K562 (cell line): ENCODE results near the gene DNAJB1. TPM values are rescaled to one million over a fixed set of nuclear protein-coding genes. Genes with fewer than 3 reads are reported as not detected.
A peak's percentile ranks its signal among the peaks of the same experiment; 100 is the strongest.

Source experiments
- CEBPB ChIP-seq: fragments of 450-650 bp; IDR thresholded peaks from 2 replicates; pipeline ENCODE4 v1.6.1; 2016; ENCODE audit warnings: missing genetic modification characterization, missing compliant biosample characterization
- EP300 ChIP-seq: IDR thresholded peaks from 2 replicates; pipeline ENCODE4 v1.6.1; 2012; ENCODE audit warnings: low read length, improper control_type of control experiment
- ETV1 ChIP-seq: fragments of 450-650 bp; conservative IDR thresholded peaks from 2 replicates; pipeline ENCODE4 v1.6.1; 2016; ENCODE audit warnings: missing genetic modification characterization, control low read depth, low read depth, missing compliant biosample characterization
- ETV6 ChIP-seq, 3 experiments: fragments of 150-350 bp in 1 of 3; sonication (generic) in 1 of 3; formaldehyde crosslinking in 1 of 3; IDR thresholded peaks; 2 replicates each; pipeline versions ENCODE4 v1.6.1 to v1.8.0; 2014 to 2022; ENCODE audit warnings: borderline replicate concordance in 2 of 3, low read depth in 2 of 3, antibody characterized with exemption in 1 of 3, low read length in 1 of 3, mild to moderate bottlenecking in 1 of 3, missing genetic modification reagents in 1 of 3
- EWSR1 ChIP-seq: fragments of 450-650 bp; IDR thresholded peaks from 2 replicates; pipeline ENCODE4 v1.6.1; 2018; ENCODE audit warnings: borderline replicate concordance, mild to moderate bottlenecking, low read depth, moderate library complexity; ENCODE audit not compliant: partially characterized antibody
- LEF1 ChIP-seq: fragments of 450-650 bp; IDR thresholded peaks from 2 replicates; pipeline ENCODE4 v1.6.1; 2016; ENCODE audit warnings: mild to moderate bottlenecking
- MCM7 ChIP-seq, 2 experiments: fragments of 450-650 bp; IDR thresholded peaks; 2 replicates each; pipeline ENCODE4 v1.6.1; 2016 to 2018
- NR2F6 ChIP-seq: fragments of 450-650 bp; formaldehyde crosslinking; IDR thresholded peaks from 2 replicates; pipeline ENCODE4 v1.4.0; 2020; ENCODE audit warnings: mild to moderate bottlenecking
- POLR2H ChIP-seq: IDR thresholded peaks from 2 replicates; pipeline ENCODE4 v1.6.1; 2016; ENCODE audit warnings: missing genetic modification characterization, low read depth, mild to moderate bottlenecking, control low read depth, missing compliant biosample characterization, moderate library complexity
- RBM39 ChIP-seq: fragments of 200-400 bp; formaldehyde crosslinking; optimal IDR thresholded peaks from 2 replicates; pipeline ENCODE3; 2018; ENCODE audit warnings: low read depth, low read length
- YBX1 ChIP-seq: fragments of 450-650 bp; IDR thresholded peaks from 2 replicates; pipeline ENCODE4 v1.7.1; 2016; ENCODE audit warnings: mild to moderate bottlenecking
- ZNF316 ChIP-seq: fragments of 450-650 bp; IDR thresholded peaks from 2 replicates; pipeline ENCODE4 v1.6.1; 2016
- ZNF561 ChIP-seq: fragments of 450-650 bp; formaldehyde crosslinking; conservative IDR thresholded peaks from 2 replicates; pipeline ENCODE4 v1.4.0; 2020; ENCODE audit warnings: mild to moderate bottlenecking, moderate library complexity
- ZSCAN32 ChIP-seq: fragments of 450-650 bp; formaldehyde crosslinking; IDR thresholded peaks from 2 replicates; pipeline ENCODE4 v1.4.0; 2020; ENCODE audit warnings: mild to moderate bottlenecking, moderate library complexity
- polyA plus RNA-seq, 8 experiments: library from polyadenylated mRNA; depleted of rRNA in 4 of 8; stranded (reverse) in 5 of 8; unstranded in 3 of 8; fragments of >200 nt; fragmentation: Nextera tagmentation in 2 of 8; fragmentation: Illumina TruSeq in 1 of 8; extraction: Ambion mirVana in 2 of 8; extraction: Trizol in 1 of 8; gene quantifications; 2 replicates each; pipeline versions ENCODE4 v1.2.1 to v1.2.3, GENCODE V29; 2011 to 2014; ENCODE audit warnings: inconsistent platforms in 1 of 8, missing spikeins in 1 of 8
- total RNA-seq, 7 experiments: library from RNA; depleted of rRNA in 6 of 7; stranded (reverse); fragments of >200 nt in 6 of 7; fragmentation: Illumina TruSeq in 2 of 7; extraction: Trizol in 2 of 7; gene quantifications; 2 replicates each; pipeline versions ENCODE4 v1.2.1 to v1.2.3, GENCODE V29; 2011 to 2021; ENCODE audit warnings: low replicate concordance in 1 of 7
- TF ChIP-seq, protein P1 (sequence below): fragments of 200-800 bp; sonication (Bioruptor generic); IDR thresholded peaks from 2 replicates; pipeline ENCODE4 v1.6.1; 2017; ENCODE audit warnings: missing genetic modification characterization, missing compliant biosample characterization
- TF ChIP-seq, protein P2 (sequence below), 2 experiments: IDR thresholded peaks in 1 of 2; conservative IDR thresholded peaks in 1 of 2; 2 replicates each; pipeline ENCODE4 v1.6.1; 2016; ENCODE audit warnings: low read depth in 2 of 2, mild to moderate bottlenecking in 1 of 2, missing compliant biosample characterization in 1 of 2, missing genetic modification characterization in 1 of 2, moderate library complexity in 1 of 2
- TF ChIP-seq, protein P3 (sequence below): fragments of 450-650 bp; IDR thresholded peaks from 2 replicates; pipeline ENCODE4 v1.6.1; 2016; ENCODE audit warnings: missing biosample characterization, missing genetic modification characterization
- TF ChIP-seq, protein P4 (sequence below), 2 experiments: fragments of 450-650 bp in 1 of 2; IDR thresholded peaks; 2 replicates each; pipeline ENCODE4 v1.6.1; 2011 to 2017; ENCODE audit warnings: low read depth in 2 of 2, antibody characterized with exemption in 1 of 2, borderline replicate concordance in 1 of 2, low read length in 1 of 2, mild to moderate bottlenecking in 1 of 2, mixed read lengths in 1 of 2; ENCODE audit not compliant: control insufficient read depth in 1 of 2
- TF ChIP-seq, protein P5 (sequence below): sonication (generic); formaldehyde crosslinking; IDR thresholded peaks from 2 replicates; pipeline ENCODE4 v1.5.0; 2020; ENCODE audit warnings: missing genetic modification reagents

The DNAJB1 gene
- total and polyA plus RNA-seq, 9 of the 15 experiments (the other 6 are each of a cell fraction or from before 2014, with no cell fraction given): 13.2 to 113 (median 62.1) TPM

DNA sequence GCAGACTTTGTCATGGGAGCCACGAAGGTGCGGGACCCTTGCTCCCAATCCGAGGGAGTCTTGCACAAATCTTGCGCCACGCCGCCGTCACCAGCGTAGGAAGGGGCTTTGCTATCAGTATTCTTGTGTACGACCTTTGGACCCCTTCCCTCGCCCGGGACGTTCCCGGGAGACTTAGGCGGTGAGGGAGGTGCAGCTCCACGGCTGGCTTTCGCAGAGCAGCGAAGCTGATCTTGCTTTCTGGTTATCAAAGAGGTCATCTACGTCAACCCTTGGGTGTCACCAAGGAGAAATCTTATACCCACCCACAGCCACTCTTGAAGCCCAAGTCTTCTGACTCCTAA is 11.8 kb upstream of the DNAJB1 start (continued):
- no peak for TF ChIP-seq POLR2H
- no peak for TF ChIP-seq ZNF316
- TF ChIP-seq, protein P1, sequence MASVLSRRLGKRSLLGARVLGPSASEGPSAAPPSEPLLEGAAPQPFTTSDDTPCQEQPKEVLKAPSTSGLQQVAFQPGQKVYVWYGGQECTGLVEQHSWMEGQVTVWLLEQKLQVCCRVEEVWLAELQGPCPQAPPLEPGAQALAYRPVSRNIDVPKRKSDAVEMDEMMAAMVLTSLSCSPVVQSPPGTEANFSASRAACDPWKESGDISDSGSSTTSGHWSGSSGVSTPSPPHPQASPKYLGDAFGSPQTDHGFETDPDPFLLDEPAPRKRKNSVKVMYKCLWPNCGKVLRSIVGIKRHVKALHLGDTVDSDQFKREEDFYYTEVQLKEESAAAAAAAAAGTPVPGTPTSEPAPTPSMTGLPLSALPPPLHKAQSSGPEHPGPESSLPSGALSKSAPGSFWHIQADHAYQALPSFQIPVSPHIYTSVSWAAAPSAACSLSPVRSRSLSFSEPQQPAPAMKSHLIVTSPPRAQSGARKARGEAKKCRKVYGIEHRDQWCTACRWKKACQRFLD (CRISPR knock-in tag): no peak
- no peak for TF ChIP-seq RBM39
- TF ChIP-seq YBX1: no peak
- TF ChIP-seq, protein P2, sequence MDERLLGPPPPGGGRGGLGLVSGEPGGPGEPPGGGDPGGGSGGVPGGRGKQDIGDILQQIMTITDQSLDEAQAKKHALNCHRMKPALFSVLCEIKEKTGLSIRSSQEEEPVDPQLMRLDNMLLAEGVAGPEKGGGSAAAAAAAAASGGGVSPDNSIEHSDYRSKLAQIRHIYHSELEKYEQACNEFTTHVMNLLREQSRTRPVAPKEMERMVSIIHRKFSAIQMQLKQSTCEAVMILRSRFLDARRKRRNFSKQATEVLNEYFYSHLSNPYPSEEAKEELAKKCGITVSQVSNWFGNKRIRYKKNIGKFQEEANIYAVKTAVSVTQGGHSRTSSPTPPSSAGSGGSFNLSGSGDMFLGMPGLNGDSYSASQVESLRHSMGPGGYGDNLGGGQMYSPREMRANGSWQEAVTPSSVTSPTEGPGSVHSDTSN (CRISPR knock-in tag; IDR thresholded peaks at IDR 0.05; ENCODE audit: low read depth): no peak
- TF ChIP-seq, protein P2 (tag; conservative IDR thresholded peaks at IDR 0.05; ENCODE audit: low read depth): no peak
- no peak for TF ChIP-seq ZSCAN32
- no peak for TF ChIP-seq EWSR1
- TF ChIP-seq ZNF561 (CRISPR knock-in tag): no peak
- TF ChIP-seq, protein P3, sequence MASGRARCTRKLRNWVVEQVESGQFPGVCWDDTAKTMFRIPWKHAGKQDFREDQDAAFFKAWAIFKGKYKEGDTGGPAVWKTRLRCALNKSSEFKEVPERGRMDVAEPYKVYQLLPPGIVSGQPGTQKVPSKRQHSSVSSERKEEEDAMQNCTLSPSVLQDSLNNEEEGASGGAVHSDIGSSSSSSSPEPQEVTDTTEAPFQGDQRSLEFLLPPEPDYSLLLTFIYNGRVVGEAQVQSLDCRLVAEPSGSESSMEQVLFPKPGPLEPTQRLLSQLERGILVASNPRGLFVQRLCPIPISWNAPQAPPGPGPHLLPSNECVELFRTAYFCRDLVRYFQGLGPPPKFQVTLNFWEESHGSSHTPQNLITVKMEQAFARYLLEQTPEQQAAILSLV (tag): no peak
- TF ChIP-seq, protein P4, sequence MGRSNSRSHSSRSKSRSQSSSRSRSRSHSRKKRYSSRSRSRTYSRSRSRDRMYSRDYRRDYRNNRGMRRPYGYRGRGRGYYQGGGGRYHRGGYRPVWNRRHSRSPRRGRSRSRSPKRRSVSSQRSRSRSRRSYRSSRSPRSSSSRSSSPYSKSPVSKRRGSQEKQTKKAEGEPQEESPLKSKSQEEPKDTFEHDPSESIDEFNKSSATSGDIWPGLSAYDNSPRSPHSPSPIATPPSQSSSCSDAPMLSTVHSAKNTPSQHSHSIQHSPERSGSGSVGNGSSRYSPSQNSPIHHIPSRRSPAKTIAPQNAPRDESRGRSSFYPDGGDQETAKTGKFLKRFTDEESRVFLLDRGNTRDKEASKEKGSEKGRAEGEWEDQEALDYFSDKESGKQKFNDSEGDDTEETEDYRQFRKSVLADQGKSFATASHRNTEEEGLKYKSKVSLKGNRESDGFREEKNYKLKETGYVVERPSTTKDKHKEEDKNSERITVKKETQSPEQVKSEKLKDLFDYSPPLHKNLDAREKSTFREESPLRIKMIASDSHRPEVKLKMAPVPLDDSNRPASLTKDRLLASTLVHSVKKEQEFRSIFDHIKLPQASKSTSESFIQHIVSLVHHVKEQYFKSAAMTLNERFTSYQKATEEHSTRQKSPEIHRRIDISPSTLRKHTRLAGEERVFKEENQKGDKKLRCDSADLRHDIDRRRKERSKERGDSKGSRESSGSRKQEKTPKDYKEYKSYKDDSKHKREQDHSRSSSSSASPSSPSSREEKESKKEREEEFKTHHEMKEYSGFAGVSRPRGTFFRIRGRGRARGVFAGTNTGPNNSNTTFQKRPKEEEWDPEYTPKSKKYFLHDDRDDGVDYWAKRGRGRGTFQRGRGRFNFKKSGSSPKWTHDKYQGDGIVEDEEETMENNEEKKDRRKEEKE (IDR thresholded peaks at IDR 0.05; ENCODE audit: borderline replicate concordance in 1 of 2, control insufficient read depth in 1 of 2, low read depth in 2 of 2, low read length in 1 of 2): no peak
- peak; percentile 81 for TF ChIP-seq CEBPB
- no peak for TF ChIP-seq EP300
- no peak for TF ChIP-seq ETV1 (tag)
- TF ChIP-seq MCM7 (IDR thresholded peaks at IDR 0.05): no peak
- TF ChIP-seq LEF1: no peak
- no peak for TF ChIP-seq NR2F6 (CRISPR knock-in tag)
- no peak for TF ChIP-seq ETV6 (IDR thresholded peaks at IDR 0.05; ENCODE audit: borderline replicate concordance in 1 of 2, low read depth in 2 of 2, low read length in 1 of 2)
- TF ChIP-seq ETV6 (CRISPR knock-in tag; IDR thresholded peaks at IDR 0.05; ENCODE audit: borderline replicate concordance): no peak
- TF ChIP-seq, protein P5, sequence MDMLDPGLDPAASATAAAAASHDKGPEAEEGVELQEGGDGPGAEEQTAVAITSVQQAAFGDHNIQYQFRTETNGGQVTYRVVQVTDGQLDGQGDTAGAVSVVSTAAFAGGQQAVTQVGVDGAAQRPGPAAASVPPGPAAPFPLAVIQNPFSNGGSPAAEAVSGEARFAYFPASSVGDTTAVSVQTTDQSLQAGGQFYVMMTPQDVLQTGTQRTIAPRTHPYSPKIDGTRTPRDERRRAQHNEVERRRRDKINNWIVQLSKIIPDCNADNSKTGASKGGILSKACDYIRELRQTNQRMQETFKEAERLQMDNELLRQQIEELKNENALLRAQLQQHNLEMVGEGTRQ: no peak
